ENCODE results near the gene OR4A5. TPM values are rescaled to one million over a fixed set of nuclear protein-coding genes. Genes with fewer than 3 reads are reported as not detected.
"Not testable (repeated sequence)": the region's sequence is repeated elsewhere in the genome, so short reads cannot be mapped to it uniquely, and the experiment has no call there.

OR4A5 gene, protein sequence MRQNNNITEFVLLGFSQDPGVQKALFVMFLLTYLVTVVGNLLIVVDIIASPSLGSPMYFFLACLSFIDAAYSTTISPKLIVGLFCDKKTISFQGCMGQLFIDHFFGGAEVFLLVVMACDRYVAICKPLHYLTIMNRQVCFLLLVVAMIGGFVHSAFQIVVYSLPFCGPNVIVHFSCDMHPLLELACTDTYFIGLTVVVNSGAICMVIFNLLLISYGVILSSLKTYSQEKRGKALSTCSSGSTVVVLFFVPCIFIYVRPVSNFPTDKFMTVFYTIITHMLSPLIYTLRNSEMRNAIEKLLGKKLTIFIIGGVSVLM
- not detected for total RNA-seq

- H3K27me3 Mint-ChIP-seq (ENCODE audit: low read depth); ATAC-seq; H3K4me1 Mint-ChIP-seq (ENCODE audit: low read depth); H3K36me3 Mint-ChIP-seq (ENCODE audit: low read depth); H3K4me3 Mint-ChIP-seq; H3K27ac Mint-ChIP-seq; CTCF ChIA-PET; POLR2A ChIA-PET; DNase-seq: not testable (repeated sequence)
- H3K9me3 Mint-ChIP-seq (ENCODE audit: insufficient read depth): peaks cover 39% of the 10 kb centered on the region
These were observed at the start of gene OR4A5 for GRCh38 chr11:54706532-54706931. TSS of gene OR4A5 (plus strand) at chr11:54706832. CDS start at chr11:54706885, 53 bp downstream.

DNA sequence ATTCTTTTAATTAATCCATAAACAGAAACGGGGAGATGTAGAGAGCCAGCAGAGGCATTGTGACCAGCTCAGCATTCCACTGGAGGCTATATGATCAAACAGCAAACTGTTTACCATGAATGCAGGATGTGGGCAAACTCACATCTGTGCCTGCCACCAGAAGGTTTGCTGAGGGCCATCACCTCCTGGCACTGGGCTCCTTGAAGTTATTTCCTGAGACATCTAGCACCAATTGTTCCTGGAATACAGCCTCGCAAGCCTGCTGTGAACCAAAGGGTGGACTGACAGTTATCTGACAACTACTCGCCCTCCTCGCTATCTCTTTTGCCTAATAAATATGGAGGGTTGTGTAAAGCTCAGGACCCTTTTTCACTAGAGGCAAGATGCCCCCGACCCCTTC, 13.5 kb downstream of the OR4A5 start:
- ATAC-seq; H3K27me3 Mint-ChIP-seq (ENCODE audit: low read depth); H3K36me3 Mint-ChIP-seq (ENCODE audit: low read depth); H3K4me3 Mint-ChIP-seq; H3K4me1 Mint-ChIP-seq (ENCODE audit: low read depth); POLR2A ChIA-PET; H3K27ac Mint-ChIP-seq; CTCF ChIA-PET; DNase-seq: not testable (repeated sequence)
- peaks cover 39% of the 10 kb centered on the region for H3K9me3 Mint-ChIP-seq (ENCODE audit: insufficient read depth)

Other genes starting within 250 kb of the OR4A5 start
- gene OR4C46, start 102.8 kb upstream of the OR4A5 start, total RNA-seq: not detected